Left lung (tissue), 10 donors: ENCODE data around the gene HOXC10. TPM values are rescaled to one million over a fixed set of nuclear protein-coding genes. Genes with fewer than 3 reads are reported as not detected.

Experiments
- ATAC-seq: fragments of 200-7000 bp; cut with Tn5 transposase; one replicate; pipeline ENCODE4 v1.9.1; 2020; ENCODE audit warnings: moderate library complexity
- DNase-seq, 4 donors: peaks; one replicate each; pipeline ENCODE4 v3.0.0-alpha.2; 2013 to 2020
- H3K27ac ChIP-seq, 2 donors: fragments of 200-600 bp; sonication (generic) in 1 of 2; one replicate each; pipeline versions ENCODE4 v1.5.0 to v1.8.0; 2020 to 2021
- H3K27me3 ChIP-seq, 2 donors: fragments of 200-600 bp; sonication (generic) in 1 of 2; one replicate each; pipeline versions ENCODE4 v1.5.0 to v1.8.0; 2020 to 2021
- H3K36me3 ChIP-seq, 2 donors: fragments of 200-600 bp; sonication (generic) in 1 of 2; one replicate each; pipeline versions ENCODE4 v1.5.0 to v1.8.0; 2020 to 2021
- H3K4me1 ChIP-seq, 2 donors: fragments of 200-600 bp; one replicate each; pipeline ENCODE4 v1.8.0; 2021
- H3K4me3 ChIP-seq, 2 donors: fragments of 200-600 bp; sonication (generic) in 1 of 2; one replicate each; pipeline versions ENCODE4 v1.5.0 to v1.8.0; 2020 to 2021; ENCODE audit warnings: mild to moderate bottlenecking in 1 of 2
- H3K9me3 ChIP-seq, 2 donors: fragments of 200-600 bp; sonication (generic) in 1 of 2; one replicate each; pipeline versions ENCODE4 v1.5.0 to v1.8.0; 2020 to 2021
- CTCF ChIP-seq, 2 donors: fragments of 200-600 bp; sonication (generic) in 1 of 2; IDR thresholded peaks; one replicate each; pipeline versions ENCODE4 v1.5.0 to v1.8.0; 2021; ENCODE audit warnings: antibody characterized with exemption in 2 of 2
- intact Hi-C, 2 donors: fragments of 100-400 bp; cut with DNase I; formaldehyde crosslinking; loops; one replicate each; pipeline versions ENCODE4 v1.11.2 to v1.14.2; 2022
- polyA plus RNA-seq, 6 donors: library from polyadenylated mRNA; unstranded; fragments of 120-200 nt; gene quantifications; one replicate each; pipeline ENCODE4 v1.2.1, GENCODE V29; 2013; ENCODE audit not compliant: insufficient read length in 6 of 6
- total RNA-seq, 2 donors: library from RNA; stranded (reverse); fragmentation: NEBNext Ultra II Directional; extraction: Animal tissue kit (Norgen Biotek cat#: 25700); gene quantifications; one replicate each; pipeline ENCODE4 v1.2.1, GENCODE V29; 2021
- donor health status: DM: no; HTN: yes; CAD: no.
- donor health status: DM: no; HTN: no; CAD: no.

HOXC10 gene
- total and polyA plus RNA-seq, 8 donors, result 0.15 to 0.52 (median 0.31) TPM; not detected in 3

DNA sequence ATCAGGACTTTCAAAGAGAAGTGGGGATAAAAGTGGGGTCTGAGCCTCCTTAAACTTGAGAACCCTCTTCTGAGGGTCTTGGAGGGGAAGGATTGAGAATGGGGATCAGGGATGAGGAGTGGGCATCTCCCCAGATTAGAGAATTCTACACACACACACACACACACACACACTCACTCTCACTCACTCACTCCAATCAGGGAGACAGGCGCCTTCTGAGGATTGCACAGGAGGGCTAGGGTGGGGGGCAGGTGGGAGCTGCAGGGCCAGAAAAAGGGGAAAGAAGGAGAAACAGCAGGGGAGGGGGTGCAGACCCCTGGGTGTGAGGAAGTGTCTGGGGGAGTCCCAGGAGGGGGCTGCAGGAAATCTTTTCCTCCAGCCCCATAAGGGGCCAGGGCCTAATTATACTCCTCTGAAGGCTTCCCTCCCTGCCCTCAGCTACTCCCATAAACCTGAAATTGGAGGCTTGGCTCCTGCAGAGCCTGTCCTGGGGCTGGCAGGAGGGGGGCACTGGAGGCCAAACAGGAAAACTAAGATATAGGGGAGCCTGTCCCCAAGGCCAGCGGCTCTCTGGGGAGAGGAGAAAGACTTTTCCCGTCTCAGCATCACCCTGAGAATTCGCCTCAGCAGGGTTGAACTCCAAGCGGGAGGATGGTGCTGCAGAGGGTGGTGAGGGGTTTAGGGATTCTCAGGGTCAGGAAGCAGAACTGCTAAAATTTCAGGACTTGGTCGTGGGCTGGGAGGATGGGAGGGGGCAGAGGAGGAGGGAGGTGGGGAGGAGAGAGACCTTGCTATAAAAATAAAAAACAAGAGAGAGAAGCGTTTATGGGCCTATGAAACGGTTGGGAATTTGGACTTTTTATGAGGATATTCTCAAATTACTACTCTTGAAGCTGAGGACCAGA is 16.6 kb downstream of the HOXC10 start:
- DNase-seq (no peak), ATAC-seq (no peak)
- Histone ChIP-seq H3K36me3 (no peaks in the 10 kb centered on the region), H3K27me3 (peaks cover 98 to 100% of the 10 kb centered on the region in 2 donors), H3K9me3 (no peaks in the 10 kb centered on the region), H3K4me1 (peaks cover 11 to 18% of the 10 kb centered on the region in 2 donors), H3K4me3 (no peak overlapping the region), H3K27ac (no peak overlapping the region)
- TF ChIP-seq CTCF (IDR thresholded peaks at IDR 0.05), result no peak
- intact Hi-C loops, result loop anchor here in 1 of 2 donors (10.0 kb wide), 1 partner anchor 193 kb away; no protein-coding TSS in a partner anchor

GRCh38 chr12:54002278-54002914 is 17.4 kb downstream of the HOXC10 start:
- DNase-seq (no peak), ATAC-seq (no peak)
- H3K27me3 ChIP-seq, result peaks cover 98 to 100% of the 10 kb centered on the region in 2 donors
- no peaks in the 10 kb centered on the region for H3K36me3 ChIP-seq
- no peak overlapping the region for H3K27ac ChIP-seq
- H3K4me1 ChIP-seq, result peaks cover 11 to 23% of the 10 kb centered on the region in 2 donors
- H3K4me3 ChIP-seq, result no peak overlapping the region
- intact Hi-C loops, result loop anchor here in 1 of 2 donors (10.0 kb wide), 1 partner anchor 192 kb away; no protein-coding TSS in a partner anchor
- H3K9me3 ChIP-seq, result no peaks in the 10 kb centered on the region
- TF ChIP-seq CTCF (IDR thresholded peaks at IDR 0.05), result no peak

DNA sequence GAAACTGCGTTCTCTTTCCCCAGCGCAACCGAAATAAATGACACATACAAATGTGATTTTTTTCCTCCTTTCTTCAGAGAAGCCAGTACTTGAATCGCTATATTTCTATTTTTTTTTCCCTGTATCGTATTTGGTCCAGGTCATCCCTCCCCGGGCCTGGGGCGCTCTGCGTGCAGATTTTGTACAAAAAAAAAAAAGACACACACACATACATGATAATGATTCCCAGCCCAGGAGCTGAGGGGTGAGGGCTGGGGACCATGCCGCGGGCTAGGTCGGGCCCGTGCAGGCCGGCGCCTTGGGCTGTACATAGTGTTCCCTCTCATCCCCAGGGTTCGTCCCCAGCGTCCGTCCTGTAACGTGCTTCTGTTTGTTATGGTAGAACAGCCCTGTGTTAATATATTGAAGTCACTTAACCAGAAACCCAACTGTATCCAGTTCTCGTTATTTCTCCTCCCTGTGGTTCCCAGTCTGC is 18.0 kb downstream of the HOXC10 start:
- Histone ChIP-seq H3K27ac (no peak overlapping the region), H3K9me3 (no peaks in the 10 kb centered on the region), H3K36me3 (no peaks in the 10 kb centered on the region), H3K4me3 (no peak overlapping the region), H3K27me3 (peaks cover 98 to 100% of the 10 kb centered on the region in 2 donors), H3K4me1 (peaks cover 11 to 23% of the 10 kb centered on the region in 2 donors)
- intact Hi-C loops, result loop anchor here in 1 of 2 donors (10.0 kb wide), 1 partner anchor 192 kb away; no protein-coding TSS in a partner anchor
- DNase-seq, result no peak
- no peak for ATAC-seq
- no peak for TF ChIP-seq CTCF (IDR thresholded peaks at IDR 0.05)

GRCh38 chr12:54003625-54004024 is 18.7 kb downstream of the HOXC10 start:
- no peak for ATAC-seq
- Histone ChIP-seq H3K4me3 (no peak overlapping the region), H3K27me3 (peaks cover 97 to 100% of the 10 kb centered on the region in 2 donors), H3K27ac (no peak overlapping the region), H3K9me3 (no peaks in the 10 kb centered on the region), H3K36me3 (no peaks in the 10 kb centered on the region), H3K4me1 (peaks cover 11 to 23% of the 10 kb centered on the region in 2 donors)
- no peak for TF ChIP-seq CTCF (IDR thresholded peaks at IDR 0.05)
- intact Hi-C loops, result loop anchor here in 1 of 2 donors (10.0 kb wide), 1 partner anchor 191 kb away; no protein-coding TSS in a partner anchor
- no peak for DNase-seq
